GM19099 (cell line): Measurements from ENCODE around the gene RGN.

ENCODE experiments used
- POLR2A ChIP-seq: IDR thresholded peaks from 3 replicates; pipeline ENCODE4 v1.6.1; 2011; ENCODE audit warnings: low read depth; ENCODE audit not compliant: insufficient read length; ENCODE audit errors: extremely low read depth

The RGN gene

DNA sequence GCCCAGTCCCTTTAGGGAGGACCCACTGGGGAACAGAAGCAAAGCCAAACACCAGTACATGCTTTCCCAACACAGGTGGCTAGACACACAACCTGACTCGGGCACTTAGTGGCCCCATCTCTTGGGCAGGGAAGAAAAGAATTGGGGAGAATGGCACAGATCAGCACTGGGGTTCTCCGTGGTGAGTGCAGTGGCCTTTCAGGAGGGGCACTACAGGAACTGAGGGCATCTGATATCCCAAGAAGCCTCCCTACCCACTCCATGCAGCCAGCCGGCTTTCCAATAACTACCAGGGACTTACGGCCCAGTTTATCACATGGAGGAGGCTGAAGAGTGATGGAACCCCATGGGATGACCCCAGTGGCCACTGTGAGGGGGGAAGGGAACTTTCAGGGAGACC, 23.0 kb downstream of the RGN start:
- no peak for TF ChIP-seq POLR2A

DNA sequence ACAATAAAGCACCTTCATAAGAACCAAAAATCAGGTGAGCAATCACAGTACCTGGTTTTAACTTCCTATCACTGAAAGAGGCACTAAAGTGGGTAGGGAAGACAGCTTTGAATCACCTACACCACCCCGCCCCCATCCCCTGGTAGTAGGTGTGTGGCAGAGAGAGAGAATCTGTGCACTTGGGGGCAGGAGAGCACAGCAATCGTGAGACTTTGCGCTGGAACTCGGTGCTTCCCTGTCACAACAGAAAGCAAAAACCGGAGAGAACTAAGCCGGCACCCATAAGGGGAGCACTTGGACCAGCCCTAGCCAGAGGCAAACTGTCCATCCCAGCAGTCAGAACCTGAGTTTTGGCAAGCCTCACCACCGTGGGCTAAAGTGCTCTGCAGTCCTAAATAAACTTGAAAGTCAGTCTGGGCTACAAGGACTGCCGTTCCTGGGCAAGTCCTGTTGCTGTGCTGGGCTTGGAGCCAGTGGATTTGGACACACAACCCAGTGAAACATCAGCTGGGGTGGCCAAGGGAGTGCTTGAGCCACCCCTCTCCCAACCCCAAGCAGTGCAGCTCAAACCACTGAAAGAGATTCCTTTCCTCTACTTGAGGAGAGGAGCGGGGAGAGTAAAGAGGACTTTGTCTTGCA, 34.2 kb downstream of the RGN start:
- TF ChIP-seq POLR2A = no peak

DNA sequence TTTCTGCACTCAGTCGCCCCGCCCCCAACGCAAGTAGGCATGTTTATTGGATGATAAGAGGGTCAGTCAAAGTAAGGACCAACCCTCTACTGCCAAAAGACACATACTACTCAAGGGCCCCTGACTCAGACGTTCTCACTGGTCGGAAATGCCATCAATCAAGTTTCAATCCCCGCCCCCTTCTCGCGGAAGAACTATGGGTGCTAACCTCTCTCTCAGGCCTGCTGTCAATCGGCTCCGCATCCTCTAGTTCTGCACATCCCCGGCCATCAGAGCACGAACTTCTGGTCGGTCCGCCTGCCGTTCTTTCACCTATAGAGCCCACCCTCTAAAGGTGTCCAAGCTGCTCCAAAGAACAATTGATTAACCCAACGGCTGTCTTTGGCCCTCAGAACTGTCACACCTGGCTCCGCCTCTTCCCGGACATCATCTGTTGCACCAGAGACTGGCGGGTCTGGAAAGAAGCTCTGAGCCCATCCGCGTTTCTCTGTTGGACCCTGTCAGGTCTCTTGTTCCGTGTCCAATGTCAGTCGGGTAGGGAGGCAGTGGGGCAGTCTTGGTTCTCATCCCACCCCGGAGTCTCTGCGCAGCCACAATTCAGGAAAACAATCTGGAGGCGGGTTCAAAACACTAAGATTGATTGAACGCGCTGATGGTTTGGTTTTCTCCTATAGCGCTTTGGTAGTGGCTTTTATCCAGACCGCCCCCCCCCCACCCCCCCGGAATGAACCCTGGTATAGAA, 51.1 kb downstream of the RGN start:
- TF ChIP-seq POLR2A = peak; percentile 54

DNA sequence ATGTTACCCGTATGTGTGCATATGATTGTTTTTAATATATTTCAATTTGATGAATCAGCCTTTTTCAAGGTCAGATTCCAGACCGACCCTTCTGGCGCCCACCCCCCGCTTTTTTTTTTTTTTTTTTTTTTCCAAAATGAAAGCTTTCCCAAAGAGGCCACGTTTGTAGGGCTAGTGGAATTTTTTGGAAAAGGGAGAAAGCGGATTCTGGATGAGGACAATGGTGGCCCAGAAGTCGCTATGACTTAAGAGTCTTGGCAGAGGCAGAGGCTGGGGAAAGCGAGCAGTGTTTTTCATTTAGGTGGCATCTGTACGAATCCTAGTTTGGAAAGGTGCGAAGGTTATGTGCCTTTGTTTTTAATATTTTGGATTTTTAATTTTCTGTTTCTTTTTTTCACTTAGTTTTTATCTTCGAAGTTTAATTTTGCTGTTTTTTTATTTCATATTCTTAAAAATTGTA, 51.7 kb downstream of the RGN start:
- TF ChIP-seq POLR2A = no peak

DNA sequence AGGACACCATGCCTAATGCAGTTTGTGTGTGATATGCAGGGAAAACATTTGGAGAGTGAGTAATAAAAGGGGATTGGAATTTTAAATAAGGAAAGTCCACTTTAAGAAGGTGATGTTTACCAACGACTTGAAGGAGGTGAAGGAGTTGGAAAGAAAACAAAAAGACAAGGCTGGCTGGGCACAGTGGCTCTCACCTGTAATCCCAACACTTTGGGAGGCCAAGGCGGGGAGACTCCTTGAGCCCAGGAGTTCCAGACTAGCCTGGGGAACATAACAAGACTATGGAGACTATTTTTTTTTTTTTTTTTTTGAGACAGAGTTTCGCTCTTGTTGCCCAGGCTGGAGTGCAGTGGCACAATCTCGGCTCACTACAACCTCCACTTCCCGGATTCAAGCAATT, 55.2 kb downstream of the RGN start:
- no peak for TF ChIP-seq POLR2A

DNA sequence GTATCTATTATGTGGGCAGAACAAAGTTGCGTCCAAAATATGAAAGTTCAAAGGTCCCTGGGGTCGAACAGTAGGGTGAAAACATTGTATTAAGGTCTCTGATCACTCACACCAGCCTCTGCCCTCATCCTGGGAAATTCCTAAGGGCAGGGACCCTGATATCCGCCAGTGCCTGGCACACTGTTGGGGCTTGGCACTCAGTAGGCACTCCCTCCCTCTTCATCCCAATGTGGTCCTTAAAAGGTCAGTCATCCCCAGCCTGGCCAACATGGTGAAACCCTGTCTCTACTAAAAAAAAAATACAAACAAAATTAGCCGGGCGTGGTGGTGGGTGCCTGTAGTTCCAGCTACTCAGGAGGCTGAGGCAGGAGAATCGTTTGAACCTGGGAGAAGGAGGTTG, 59.9 kb downstream of the RGN start:
- TF ChIP-seq POLR2A = no peak
